Uterus (tissue), 4 donors: ENCODE results near the gene SNX10. TPM values are rescaled to one million over a fixed set of nuclear protein-coding genes. Genes with fewer than 3 reads are reported as not detected.

Experiments
- DNase-seq, 2 donors: peaks; one replicate each; pipeline ENCODE4 v3.0.0-alpha.2; 2019 to 2020
- H3K27ac ChIP-seq, 2 donors: fragments of 200-600 bp; sonication (generic); 1 replicate in 1 of 2; 2 replicates in 1 of 2; pipeline ENCODE4 v1.5.1; 2016 to 2018
- H3K27me3 ChIP-seq, 2 donors: fragments of 200-600 bp; sonication (generic); one replicate each; pipeline ENCODE4 v1.5.1; 2018 to 2019; ENCODE audit warnings: control low read depth in 1 of 2
- H3K36me3 ChIP-seq, 2 donors: fragments of 200-600 bp; sonication (generic); one replicate each; pipeline ENCODE4 v1.5.1; 2019; ENCODE audit warnings: control low read depth in 1 of 2
- H3K4me1 ChIP-seq, 2 donors: fragments of 200-600 bp; sonication (generic); one replicate each; pipeline ENCODE4 v1.5.1; 2018 to 2019; ENCODE audit warnings: control low read depth in 1 of 2
- H3K4me3 ChIP-seq, 2 donors: fragments of 200-600 bp; sonication (generic); 1 replicate in 1 of 2; 2 replicates in 1 of 2; pipeline ENCODE4 v1.5.1; 2018 to 2019; ENCODE audit warnings: mild to moderate bottlenecking in 1 of 2
- H3K9me3 ChIP-seq, 2 donors: fragments of 200-600 bp; sonication (generic); one replicate each; pipeline ENCODE4 v1.5.1; 2019; ENCODE audit warnings: control low read depth in 1 of 2
- CTCF ChIP-seq, 4 experiments: fragments of 200-600 bp in 2 of 4; fragments of 450-650 bp in 2 of 4; sonication (generic) in 2 of 4; IDR thresholded peaks; one replicate each; pipeline ENCODE4 v1.5.1; 2016 to 2019; ENCODE audit warnings: antibody characterized with exemption in 4 of 4, mild to moderate bottlenecking in 2 of 4, moderate library complexity in 1 of 4
- POLR2A ChIP-seq, 2 donors: fragments of 450-650 bp; IDR thresholded peaks; one replicate each; pipeline ENCODE4 v1.6.1; 2016; ENCODE audit warnings: antibody characterized with exemption in 2 of 2, mild to moderate bottlenecking in 1 of 2, moderate library complexity in 1 of 2
- intact Hi-C: fragments of 100-400 bp; cut with DNase I; formaldehyde crosslinking; loops from one replicate; pipeline ENCODE4 v1.15.1; 2023; ENCODE audit warnings: low total_unique reads
- total RNA-seq, 4 donors: library from RNA; depleted of rRNA in 3 of 4; stranded (reverse); fragments of >200 nt in 3 of 4; gene quantifications; one replicate each; pipeline versions ENCODE4 v1.1.0 to v1.2.4, GENCODE V29; 2014 to 2023
- donor health status: DM: yes; HTN: yes; CAD: no.

The SNX10 gene
- total RNA-seq, 4 donors from 2014 or later: 7.7 to 16.8 (median 9.7) TPM

- no peak for DNase-seq
- Histone ChIP-seq H3K9me3 (no peaks in the 10 kb centered on the region), H3K27me3 (no peaks in the 10 kb centered on the region), H3K4me1 (no peaks in the 10 kb centered on the region), H3K27ac (no peak overlapping the region), H3K4me3 (no peak overlapping the region), H3K36me3 (no peaks in the 10 kb centered on the region)
- intact Hi-C loops: no loop called here
- TF ChIP-seq CTCF (IDR thresholded peaks at IDR 0.05): no peak
- no peak for TF ChIP-seq POLR2A (IDR thresholded peaks at IDR 0.05)
Measured at GRCh38 chr7:26298472-26299058, 6.9 kb downstream of the SNX10 start.

- DNase-seq: no peak
- H3K9me3 ChIP-seq: no peaks in the 10 kb centered on the region
- TF ChIP-seq POLR2A (IDR thresholded peaks at IDR 0.05) (no peak), CTCF (IDR thresholded peaks at IDR 0.05) (no peak)
- no peaks in the 10 kb centered on the region for H3K36me3 ChIP-seq
- H3K27me3 ChIP-seq: no peaks in the 10 kb centered on the region
- peak overlapping the region in 1 of 2 donors; percentile 76 for H3K27ac ChIP-seq
- no peak overlapping the region for H3K4me3 ChIP-seq
- no peaks in the 10 kb centered on the region for H3K4me1 ChIP-seq
- intact Hi-C loops: no loop called here
Measured at GRCh38 chr7:26305090-26305868, 13.6 kb downstream of the SNX10 start.

- Histone ChIP-seq H3K4me1 (no peaks in the 10 kb centered on the region), H3K27me3 (no peaks in the 10 kb centered on the region), H3K9me3 (no peaks in the 10 kb centered on the region), H3K36me3 (no peaks in the 10 kb centered on the region), H3K27ac (peak overlapping the region; percentile 76), H3K4me3 (no peak overlapping the region)
- intact Hi-C loops: no loop called here
- DNase-seq: no peak
- TF ChIP-seq CTCF (IDR thresholded peaks at IDR 0.05) (no peak), POLR2A (IDR thresholded peaks at IDR 0.05) (no peak)
Measured at GRCh38 chr7:26305869-26306665, 14.4 kb downstream of the SNX10 start.

- no peaks in the 10 kb centered on the region for H3K36me3 ChIP-seq
- H3K27ac ChIP-seq: peak overlapping the region; percentile 76
- no peak for DNase-seq
- intact Hi-C loops: no loop called here
- TF ChIP-seq CTCF (IDR thresholded peaks at IDR 0.05): no peak
- TF ChIP-seq POLR2A (IDR thresholded peaks at IDR 0.05): no peak
- H3K9me3 ChIP-seq: no peaks in the 10 kb centered on the region
- no peak overlapping the region for H3K4me3 ChIP-seq
- no peaks in the 10 kb centered on the region for H3K4me1 ChIP-seq
- no peaks in the 10 kb centered on the region for H3K27me3 ChIP-seq
Measured at GRCh38 chr7:26306790-26307189, 15.1 kb downstream of the SNX10 start.

GRCh38 chr7:26307226-26307625, 15.6 kb downstream of the SNX10 start:
- Histone ChIP-seq H3K4me3 (no peak overlapping the region), H3K9me3 (no peaks in the 10 kb centered on the region), H3K4me1 (no peaks in the 10 kb centered on the region), H3K27me3 (no peaks in the 10 kb centered on the region), H3K36me3 (no peaks in the 10 kb centered on the region), H3K27ac (peak overlapping the region; percentile 76)
- DNase-seq: peak; percentile 48 to 70
- TF ChIP-seq POLR2A (IDR thresholded peaks at IDR 0.05): no peak
- no peak for TF ChIP-seq CTCF (IDR thresholded peaks at IDR 0.05)
- intact Hi-C loops: no loop called here
